Cardiac fibroblast (primary cell): ENCODE results near the gene DHRSX.
"Not testable (repeated sequence)": the region's sequence is repeated elsewhere in the genome, so short reads cannot be mapped to it uniquely, and the experiment has no call there.

ENCODE experiments used
- DNase-seq, 2 donors: peaks; one replicate each; pipeline versions ENCODE4 v3.0.0 to v3.0.0-alpha.2; 2010; ENCODE audit warnings: low read depth in 2 of 2
- H3K4me3 ChIP-seq, 2 donors: replicated peaks in 1 of 2; 1 replicate in 1 of 2; 2 replicates in 1 of 2; pipeline ENCODE4 v1.5.1; 2011; ENCODE audit warnings: low read depth in 2 of 2, low read length in 2 of 2, mild to moderate bottlenecking in 2 of 2, moderate library complexity in 1 of 2
- TF ChIP-seq, protein P1 (sequence below): IDR thresholded peaks from one replicate; pipeline ENCODE4 v1.5.1; 2011; ENCODE audit warnings: low read depth, mild to moderate bottlenecking, low read length, inconsistent platforms

The DHRSX gene

DNA sequence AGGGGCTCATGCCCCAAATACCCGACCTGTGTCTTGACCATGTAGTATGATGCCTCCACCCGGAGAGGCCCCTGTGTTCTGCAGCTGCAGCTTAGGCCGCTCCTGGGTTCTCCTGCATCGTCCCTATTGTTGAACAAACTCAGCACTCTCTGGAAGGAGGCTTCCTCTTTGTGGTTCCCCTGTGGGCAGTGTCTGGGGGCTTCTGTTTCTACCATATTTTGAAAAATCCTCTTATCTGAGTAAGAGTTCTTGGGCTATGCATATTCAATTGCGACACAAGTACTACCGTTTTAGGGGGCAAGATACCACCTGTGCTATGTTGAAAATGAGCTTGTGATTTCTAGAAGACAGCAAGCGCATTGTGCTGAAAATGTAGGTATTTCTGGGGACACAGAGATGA lies 276.6 kb downstream of the DHRSX start:
- H3K4me3 ChIP-seq, result no peak overlapping the region
- no peak for DNase-seq
- TF ChIP-seq, protein P1, sequence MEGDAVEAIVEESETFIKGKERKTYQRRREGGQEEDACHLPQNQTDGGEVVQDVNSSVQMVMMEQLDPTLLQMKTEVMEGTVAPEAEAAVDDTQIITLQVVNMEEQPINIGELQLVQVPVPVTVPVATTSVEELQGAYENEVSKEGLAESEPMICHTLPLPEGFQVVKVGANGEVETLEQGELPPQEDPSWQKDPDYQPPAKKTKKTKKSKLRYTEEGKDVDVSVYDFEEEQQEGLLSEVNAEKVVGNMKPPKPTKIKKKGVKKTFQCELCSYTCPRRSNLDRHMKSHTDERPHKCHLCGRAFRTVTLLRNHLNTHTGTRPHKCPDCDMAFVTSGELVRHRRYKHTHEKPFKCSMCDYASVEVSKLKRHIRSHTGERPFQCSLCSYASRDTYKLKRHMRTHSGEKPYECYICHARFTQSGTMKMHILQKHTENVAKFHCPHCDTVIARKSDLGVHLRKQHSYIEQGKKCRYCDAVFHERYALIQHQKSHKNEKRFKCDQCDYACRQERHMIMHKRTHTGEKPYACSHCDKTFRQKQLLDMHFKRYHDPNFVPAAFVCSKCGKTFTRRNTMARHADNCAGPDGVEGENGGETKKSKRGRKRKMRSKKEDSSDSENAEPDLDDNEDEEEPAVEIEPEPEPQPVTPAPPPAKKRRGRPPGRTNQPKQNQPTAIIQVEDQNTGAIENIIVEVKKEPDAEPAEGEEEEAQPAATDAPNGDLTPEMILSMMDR, result no peak

DNA sequence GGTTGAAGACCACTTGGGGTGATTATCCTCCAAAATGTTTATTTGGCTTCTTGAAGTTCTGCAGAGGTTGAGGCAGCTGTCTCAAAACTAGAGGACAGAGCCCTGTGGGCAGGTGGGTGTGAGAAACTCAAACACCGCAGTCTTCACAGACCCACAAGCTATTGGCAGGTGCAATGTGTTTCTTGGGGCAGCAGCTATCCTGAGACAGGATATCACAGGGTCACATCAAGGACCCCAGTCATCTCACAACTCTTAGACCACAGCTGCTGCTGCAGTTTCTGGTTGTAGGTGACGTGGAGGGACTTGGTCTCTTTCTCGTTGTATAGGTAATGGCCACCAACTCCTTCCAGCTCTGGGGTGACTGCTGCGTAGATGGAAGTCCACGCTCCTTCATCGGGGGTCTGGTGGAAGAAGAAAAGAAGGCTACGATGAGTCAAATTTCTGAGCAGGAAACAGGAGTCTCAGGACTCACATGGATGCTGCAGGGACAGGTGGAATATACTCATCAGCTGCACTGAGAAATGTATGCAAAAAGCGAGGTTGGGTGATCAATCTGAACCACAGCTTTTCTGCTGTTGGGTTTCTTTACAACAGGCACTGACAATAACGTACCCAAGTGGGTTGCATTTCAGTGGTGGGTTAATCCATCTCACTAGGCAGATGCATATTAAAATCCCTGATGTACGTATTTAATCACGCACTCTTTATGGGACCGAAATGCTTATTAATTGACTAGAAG lies 279.8 kb downstream of the DHRSX start:
- TF ChIP-seq, protein P1, result no peak
- no peak for DNase-seq

DNA sequence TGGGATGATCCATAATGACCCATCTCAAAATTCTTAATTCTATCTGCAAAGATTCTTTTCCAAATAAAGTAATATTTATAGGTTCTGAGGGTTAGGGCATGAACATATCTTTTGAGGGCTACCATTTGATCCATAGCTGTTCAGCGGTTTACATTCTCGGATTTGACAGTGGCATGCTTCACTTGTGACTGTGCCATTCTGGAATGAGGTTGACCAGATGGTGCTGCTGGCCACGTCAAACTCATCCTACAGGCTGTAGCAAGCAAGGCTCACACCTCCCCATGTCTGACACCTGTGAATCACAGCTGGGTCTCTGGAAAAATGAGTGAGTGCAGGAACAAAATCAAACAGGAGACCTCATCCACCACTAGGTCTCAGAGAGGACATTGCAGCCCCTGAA lies 280.5 kb downstream of the DHRSX start:
- TF ChIP-seq, protein P1, result no peak
- H3K4me3 ChIP-seq, result no peak overlapping the region
- no peak for DNase-seq

More for the DNA sequence above, 279.8 kb downstream of the DHRSX start:
- H3K4me3 ChIP-seq, result no peak overlapping the region

DNA sequence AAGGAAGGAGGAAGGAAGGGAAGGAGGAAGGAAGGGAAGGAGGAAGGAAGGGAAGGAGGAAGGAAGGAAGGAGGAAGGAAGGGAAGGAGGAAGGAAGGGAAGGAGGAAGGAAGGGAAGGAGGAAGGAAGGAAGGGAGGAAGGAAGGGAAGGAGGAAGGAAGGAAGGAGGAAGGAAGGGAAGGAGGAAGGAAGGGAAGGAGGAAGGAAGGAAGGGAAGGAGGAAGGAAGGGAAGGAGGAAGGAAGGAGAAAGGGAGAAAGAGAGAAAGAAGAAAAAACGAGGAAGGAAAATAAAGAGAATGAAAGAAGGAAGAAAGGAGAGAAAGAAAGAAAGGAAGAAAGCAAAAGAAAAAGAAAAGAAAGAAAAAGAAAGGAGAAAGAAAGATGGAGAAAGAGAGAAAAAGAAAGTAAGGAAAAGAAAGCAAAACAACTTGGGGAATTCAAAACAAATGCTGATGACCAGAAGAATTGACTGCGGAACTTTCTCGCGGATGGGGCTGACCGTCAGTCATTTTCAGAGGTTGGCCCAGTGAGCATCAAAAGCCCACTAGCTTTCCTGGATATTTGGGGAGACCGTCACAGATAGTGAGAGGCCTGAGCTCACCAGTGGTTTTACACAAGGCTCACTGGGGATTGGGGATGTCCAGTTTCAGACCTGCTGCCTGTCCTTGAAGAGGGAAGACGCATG lies 286.5 kb downstream of the DHRSX start:
- H3K4me3 ChIP-seq, DNase-seq: not testable (repeated sequence)

DNA sequence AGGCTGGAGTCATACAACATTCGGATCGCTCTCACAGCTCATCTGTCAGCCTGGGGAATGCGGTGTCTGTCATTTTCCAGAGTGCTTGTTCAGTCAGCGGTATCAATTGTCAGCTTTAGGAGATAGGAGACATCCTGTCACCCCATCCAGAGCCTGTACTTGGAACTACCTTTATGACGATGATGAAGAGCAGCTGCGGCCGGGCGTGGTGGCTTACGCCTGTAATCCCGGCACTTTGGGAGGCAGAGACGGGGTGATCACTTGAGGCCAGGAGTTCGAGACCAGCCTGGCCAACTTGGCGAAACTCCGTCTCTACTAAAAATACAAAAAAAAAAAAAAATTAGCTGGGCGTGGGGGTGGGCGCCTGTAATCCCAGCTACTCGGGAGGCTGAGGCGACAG lies 289.1 kb downstream of the DHRSX start:
- DNase-seq, H3K4me3 ChIP-seq: not testable (repeated sequence)

DNA sequence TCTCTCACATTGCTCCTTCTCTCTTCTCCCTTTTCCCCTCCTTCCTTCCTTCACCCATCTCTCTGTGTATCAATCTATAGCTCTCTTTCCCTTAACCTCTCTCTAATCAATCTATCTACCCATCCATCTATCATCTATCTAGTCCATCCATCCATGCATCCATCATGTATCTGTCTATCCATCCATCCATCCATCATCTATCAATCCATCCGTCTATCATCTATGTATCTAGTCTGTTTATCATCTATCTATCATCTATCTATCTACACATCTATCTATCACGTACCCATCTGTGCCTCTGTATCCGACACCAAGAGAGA lies 307.5 kb downstream of the DHRSX start:
- no peak for DNase-seq
- H3K4me3 ChIP-seq, result no peak overlapping the region
- TF ChIP-seq, protein P1, result no peak

DNA sequence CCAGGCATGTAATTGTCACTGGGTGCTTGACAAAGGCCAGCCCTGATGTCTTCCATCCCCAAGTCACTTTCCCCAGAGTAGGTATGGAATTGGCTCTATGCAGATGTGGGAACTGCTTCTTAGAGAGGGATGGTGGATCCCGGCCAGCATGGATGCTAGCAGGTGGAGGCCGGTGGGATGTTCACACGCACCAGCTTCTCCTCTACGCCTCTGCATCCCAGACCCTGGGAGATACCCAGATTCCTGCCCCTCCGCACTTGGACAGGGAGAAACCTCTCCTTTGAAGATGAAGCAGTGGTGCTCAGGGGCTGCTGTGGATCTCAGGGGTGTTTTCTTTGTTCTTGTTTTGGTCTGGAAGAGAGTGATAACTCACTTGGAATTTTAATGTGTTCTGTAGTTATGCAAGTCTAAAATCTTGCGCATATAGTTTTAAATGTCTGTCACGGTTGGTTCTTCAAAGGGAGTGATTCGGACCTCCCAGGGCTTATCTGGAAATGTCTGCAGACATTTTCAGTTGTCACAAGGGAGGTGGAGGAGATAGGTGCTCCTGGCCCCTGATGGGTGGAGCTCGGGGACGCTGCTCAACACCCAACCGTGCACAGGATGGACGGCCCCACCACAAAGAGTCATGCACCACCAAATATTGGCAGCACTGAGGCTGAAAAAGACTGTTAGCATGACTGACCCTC lies 308.0 kb downstream of the DHRSX start:
- no peak for DNase-seq
- TF ChIP-seq, protein P1, result no peak
- H3K4me3 ChIP-seq, result no peak overlapping the region
